HG02970 (cell line): ENCODE results near the gene ZNF587B.
"Not testable (repeated sequence)": the region's sequence is repeated elsewhere in the genome, so short reads cannot be mapped to it uniquely, and the experiment has no call there.

Source experiments
- ATAC-seq: cut with Tn5 transposase; IDR thresholded peaks from one replicate; pipeline ENCODE4 v1.9.1; 2021; ENCODE audit warnings: mild to moderate bottlenecking, moderate library complexity, moderate number of reproducible peaks; ENCODE audit not compliant: unreplicated experiment, low FRiP score

Gene ZNF587B

GRCh38 chr19:57817976-57818375 lies 12.1 kb upstream of the ZNF587B start:
- ATAC-seq = no peak

- ATAC-seq = no peak
These were observed 11.7 kb upstream of the ZNF587B start for GRCh38 chr19:57818378-57818777.

- ATAC-seq = peak; percentile 80
These were observed 10.5 kb upstream of the ZNF587B start for GRCh38 chr19:57819475-57820148.

GRCh38 chr19:57820599-57820998 lies 9.5 kb upstream of the ZNF587B start:
- ATAC-seq = no peak

GRCh38 chr19:57821095-57821494 lies 9.0 kb upstream of the ZNF587B start:
- ATAC-seq = not testable (repeated sequence)

- ATAC-seq = not testable (repeated sequence)
These were observed 8.6 kb upstream of the ZNF587B start for GRCh38 chr19:57821501-57821900.

- not testable (repeated sequence) for ATAC-seq
These were observed 6.9 kb upstream of the ZNF587B start for GRCh38 chr19:57823155-57823554.

GRCh38 chr19:57823608-57824007 lies 6.5 kb upstream of the ZNF587B start:
- not testable (repeated sequence) for ATAC-seq

GRCh38 chr19:57825511-57825910 lies 4.6 kb upstream of the ZNF587B start:
- no peak for ATAC-seq

GRCh38 chr19:57829316-57829715 lies 783 bp upstream of the ZNF587B start:
- no peak for ATAC-seq

- ATAC-seq = not testable (repeated sequence)
These were observed 6.9 kb downstream of the ZNF587B start for GRCh38 chr19:57836991-57837390.

- not testable (repeated sequence) for ATAC-seq
These were observed 8.6 kb downstream of the ZNF587B start for GRCh38 chr19:57838622-57839191.

- ATAC-seq = no peak
These were observed 11.1 kb downstream of the ZNF587B start for GRCh38 chr19:57841122-57841763.

GRCh38 chr19:57847164-57847563 lies 17.1 kb downstream of the ZNF587B start:
- ATAC-seq = not testable (repeated sequence)

- ATAC-seq = peak; percentile 40
These were observed 19.1 kb downstream of the ZNF587B start for GRCh38 chr19:57849162-57849665.

GRCh38 chr19:57849666-57850473 lies 19.8 kb downstream of the ZNF587B start, which contains the start of gene ZNF587:
Gene ZNF587 (plus strand): TSS chr19:57849859. CDS start chr19:57850039, 180 bp downstream.
- peak; percentile 92 for ATAC-seq

GRCh38 chr19:57850553-57851017 lies 20.5 kb downstream of the ZNF587B start:
- ATAC-seq = no peak

GRCh38 chr19:57851812-57852603 lies 21.9 kb downstream of the ZNF587B start:
- ATAC-seq = not testable (repeated sequence)

- not testable (repeated sequence) for ATAC-seq
These were observed 24.0 kb downstream of the ZNF587B start for GRCh38 chr19:57854117-57854516.

- ATAC-seq = not testable (repeated sequence)
These were observed 32.3 kb downstream of the ZNF587B start for GRCh38 chr19:57862351-57862750.
